GM18861 (cell line): Measurements from ENCODE around the gene PXN.
"Not testable (repeated sequence)": the region's sequence is repeated elsewhere in the genome, so short reads cannot be mapped to it uniquely, and the experiment has no call there.

Experiments used
- ATAC-seq: cut with Tn5 transposase; IDR thresholded peaks from one replicate; pipeline ENCODE4 v1.9.1; 2021; ENCODE audit not compliant: unreplicated experiment

PXN gene

DNA sequence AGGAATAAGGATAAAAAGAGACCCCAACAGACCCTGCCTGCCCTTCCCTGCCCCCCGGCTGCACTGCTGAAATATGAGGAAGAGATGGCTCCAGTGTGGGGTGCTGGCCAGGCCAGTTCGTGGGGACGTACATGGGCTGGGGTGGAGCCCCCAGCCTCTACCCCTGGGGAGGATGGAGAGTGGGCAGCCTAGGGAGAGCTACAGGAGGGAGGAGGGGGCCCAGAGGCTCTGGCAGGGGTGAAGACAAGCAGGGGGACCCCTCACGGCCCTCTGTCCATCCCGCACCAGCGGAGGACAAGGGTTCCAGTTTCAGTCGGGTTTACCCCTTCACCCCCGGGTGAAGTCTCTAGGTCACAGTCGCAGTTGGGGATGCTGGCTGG is 53.6 kb downstream of the PXN start:
- ATAC-seq, result no peak

DNA sequence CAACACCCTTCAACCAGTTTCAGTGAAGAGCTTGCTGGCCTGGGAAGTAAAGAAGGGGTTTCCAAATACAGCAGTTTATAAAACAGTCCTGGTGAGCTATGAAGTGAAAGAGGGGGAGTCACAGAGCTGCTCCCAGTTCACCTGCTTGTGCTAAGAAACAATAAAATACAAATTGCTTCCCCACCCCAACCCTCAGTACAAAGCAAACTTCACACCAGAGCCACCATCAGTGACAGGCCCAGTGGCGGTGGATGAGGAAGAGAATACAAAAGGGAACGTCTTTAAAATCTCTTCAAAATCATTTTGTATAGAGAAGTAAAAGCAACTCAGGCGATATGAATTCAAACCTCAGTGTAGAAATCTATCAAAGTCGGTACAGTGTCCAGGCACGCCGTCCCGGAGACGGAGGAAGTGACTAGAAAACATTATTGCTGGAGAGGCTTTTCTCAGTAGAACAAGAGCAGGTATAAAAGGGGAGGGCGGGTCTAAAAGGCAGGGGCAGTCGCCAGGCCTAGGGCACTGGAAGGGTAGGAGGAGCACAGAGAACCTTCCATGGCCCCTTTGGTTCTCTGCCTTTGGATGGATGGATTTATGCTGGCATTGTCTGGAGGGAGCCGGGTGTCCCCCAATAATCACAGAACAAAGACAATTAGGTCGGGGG is 54.2 kb downstream of the PXN start:
- no peak for ATAC-seq

DNA sequence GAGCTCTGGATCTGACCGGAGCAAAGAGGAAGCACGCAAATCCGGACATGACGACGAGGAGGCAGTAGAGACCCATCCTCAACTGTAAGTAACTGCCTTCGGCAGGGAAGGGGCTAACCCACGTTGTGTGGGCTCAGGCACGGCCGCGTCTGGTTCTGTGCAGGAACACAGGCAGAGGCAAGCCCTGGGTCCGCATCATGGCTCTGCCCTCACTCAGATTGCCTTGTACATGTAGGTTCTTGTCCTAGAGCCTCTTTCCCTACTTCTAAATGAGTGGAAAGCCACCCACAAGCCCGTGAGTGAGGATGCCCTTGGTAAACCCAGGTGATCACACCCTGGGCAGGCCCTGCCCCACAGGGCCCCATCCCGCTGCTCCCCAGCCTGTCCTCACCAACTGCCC is 55.7 kb downstream of the PXN start:
- ATAC-seq, result no peak

DNA sequence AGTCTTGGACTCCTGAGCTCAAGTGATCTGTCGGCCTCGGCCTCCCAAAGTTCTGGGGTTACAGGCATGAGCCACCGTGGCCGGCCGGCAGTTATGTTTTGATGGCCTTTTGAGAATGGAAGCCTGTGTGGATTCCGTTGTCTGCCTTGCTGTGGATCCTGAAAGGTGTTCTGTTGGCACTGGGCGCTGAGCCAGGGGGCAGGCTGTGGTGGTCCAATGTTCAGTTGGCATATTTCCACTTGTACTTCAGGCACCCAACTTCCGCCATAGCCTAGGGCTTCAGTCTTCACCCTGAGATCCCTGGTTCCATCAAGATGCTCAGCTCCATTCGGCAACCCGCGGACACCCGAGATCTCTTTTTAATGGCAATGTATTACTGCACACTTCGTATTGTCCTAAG is 58.3 kb downstream of the PXN start:
- ATAC-seq, result no peak

DNA sequence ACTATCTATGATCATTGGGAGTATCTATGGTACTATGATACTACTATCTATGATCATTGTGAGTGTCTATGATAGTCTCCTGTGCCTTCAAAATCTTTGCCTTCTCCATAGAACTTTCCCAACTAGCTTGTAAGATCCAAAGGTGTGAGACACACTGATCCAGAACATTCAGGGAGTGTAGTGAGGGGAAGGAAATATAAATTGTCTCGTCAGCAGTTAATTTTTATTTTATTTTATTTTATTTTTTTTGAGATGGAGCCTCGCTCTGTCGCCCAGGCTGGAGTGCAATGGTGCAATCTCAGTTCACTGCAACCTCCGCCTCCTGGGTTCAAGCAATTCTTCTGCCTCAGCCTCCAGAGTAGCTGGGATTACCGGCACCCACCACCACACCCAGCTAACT is 58.7 kb downstream of the PXN start:
- not testable (repeated sequence) for ATAC-seq

DNA sequence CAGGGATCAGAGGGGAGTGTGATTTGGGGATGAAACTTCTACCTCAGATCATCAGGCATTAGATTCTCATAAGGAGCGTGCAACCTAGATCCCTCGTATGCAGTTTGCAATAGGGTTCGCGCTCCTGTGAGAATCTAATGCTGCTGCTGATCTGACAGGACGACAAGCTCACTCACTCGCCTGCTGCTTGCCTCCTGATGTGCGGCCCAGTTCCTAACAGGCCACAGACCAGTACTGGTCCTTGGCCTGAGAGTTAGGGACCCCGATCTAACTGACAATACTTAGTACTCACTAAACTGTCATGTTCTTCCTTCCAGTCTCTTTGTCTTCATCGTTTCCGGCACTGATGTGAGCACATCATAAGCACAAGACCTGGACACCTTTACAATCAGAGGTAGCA is 59.3 kb downstream of the PXN start:
- ATAC-seq, result no peak

DNA sequence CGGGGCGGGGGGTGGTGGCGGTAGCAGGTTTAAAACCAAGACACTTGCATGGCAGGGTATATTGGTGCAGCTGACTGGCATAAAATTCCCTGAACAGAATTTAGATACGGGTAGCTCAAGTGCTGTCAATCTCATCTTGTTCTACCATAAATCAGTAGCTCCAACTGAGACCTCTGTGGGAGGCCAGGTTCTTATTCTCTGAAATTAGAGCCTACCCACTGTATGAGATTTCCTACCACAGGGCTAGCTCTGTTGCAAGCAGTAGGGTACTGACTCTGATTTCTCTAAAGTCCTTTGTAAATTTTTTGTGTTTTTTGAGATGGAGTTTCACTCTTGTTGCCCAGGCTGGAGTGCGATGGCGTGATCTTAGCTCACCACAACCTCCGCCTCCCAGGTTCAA is 61.4 kb downstream of the PXN start:
- ATAC-seq, result no peak

DNA sequence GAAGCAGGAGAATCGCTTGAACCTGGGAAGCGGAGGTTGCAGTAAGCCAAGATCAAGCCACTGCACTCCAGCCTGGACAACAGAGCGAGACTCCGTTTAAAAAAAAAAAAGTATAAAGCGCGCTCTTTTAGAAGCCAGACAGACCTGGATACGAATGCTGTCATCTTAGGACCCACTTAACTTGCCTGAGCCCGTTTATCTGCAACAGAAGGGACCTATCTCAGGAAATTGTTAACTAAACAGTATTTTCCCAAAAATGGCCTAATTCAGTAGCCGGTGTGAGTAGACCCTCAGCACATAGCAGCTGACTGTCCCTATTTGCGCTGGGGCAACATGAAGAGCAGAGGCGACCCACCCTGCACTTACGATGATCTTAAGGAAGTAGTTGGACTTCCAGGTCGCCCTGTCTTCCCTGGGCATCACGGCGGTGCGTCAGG is 65.1 kb downstream of the PXN start:
- no peak for ATAC-seq

DNA sequence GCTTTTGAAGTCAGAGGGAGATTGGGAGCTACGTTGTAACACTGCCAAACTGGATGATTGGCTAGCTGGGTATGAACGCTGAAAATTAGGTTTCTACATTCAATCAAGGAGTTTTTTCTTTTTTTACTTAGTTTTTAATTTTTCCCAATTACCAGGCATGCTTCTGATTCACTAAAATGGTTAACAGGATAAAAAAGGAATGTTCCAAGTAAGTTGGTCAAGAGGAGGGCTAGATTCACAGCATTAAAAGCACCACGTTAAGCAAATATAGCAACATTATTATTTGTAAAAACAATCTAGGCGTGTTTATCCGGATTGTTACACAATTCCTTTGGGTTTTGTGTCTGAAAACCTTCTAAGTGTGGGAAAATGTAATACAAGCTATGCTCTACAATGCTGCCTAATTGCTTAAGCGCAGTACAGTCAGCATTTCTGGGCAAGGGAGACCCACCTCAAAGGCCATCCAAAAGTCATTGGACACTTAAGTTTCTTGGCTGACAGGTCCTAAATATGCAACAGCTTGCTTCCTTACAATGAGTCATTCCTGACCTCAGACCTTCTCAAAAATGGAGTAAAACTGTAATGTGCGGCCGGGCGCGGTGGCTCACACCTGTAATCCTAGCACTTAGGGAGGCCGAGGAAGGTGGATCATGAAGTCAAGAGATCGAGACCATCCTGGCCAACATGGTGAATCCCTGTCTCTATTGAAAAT is 65.8 kb downstream of the PXN start:
- ATAC-seq, result no peak

DNA sequence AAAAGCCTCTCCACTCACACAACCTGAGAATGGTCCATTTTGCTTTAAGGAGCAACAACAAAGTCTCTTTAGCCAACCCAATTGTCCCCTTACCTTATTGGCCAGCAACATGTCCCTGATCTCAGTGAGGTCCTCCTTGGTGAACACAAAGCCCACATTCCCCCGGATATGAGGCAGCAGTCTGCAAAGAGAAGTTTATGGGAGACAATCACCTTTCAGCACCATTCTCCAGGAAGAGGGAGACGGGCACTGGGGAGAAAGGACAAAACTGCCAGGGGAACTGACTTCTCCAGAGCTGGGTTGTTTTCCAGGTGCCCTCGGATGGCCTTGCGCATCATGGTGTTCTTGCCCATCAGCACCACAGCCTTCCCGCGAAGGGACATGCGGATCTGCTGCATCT is 66.5 kb downstream of the PXN start:
- no peak for ATAC-seq

DNA sequence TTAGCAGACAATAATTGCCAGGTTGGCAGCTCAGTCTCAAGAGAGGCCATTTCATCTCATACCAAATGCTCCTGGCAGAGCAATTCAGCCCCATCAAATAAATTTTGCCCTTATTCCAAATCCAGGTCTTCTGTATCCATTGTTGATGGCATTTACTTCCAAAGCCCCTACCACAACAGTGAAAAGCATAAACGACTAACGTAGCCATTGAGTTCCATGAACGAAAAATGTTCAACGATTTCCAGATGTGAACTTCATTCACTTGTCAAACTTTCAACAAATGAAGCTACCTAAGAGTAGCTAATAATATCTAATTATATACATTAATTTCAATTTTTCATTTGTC is 68.0 kb downstream of the PXN start:
- ATAC-seq, result no peak

DNA sequence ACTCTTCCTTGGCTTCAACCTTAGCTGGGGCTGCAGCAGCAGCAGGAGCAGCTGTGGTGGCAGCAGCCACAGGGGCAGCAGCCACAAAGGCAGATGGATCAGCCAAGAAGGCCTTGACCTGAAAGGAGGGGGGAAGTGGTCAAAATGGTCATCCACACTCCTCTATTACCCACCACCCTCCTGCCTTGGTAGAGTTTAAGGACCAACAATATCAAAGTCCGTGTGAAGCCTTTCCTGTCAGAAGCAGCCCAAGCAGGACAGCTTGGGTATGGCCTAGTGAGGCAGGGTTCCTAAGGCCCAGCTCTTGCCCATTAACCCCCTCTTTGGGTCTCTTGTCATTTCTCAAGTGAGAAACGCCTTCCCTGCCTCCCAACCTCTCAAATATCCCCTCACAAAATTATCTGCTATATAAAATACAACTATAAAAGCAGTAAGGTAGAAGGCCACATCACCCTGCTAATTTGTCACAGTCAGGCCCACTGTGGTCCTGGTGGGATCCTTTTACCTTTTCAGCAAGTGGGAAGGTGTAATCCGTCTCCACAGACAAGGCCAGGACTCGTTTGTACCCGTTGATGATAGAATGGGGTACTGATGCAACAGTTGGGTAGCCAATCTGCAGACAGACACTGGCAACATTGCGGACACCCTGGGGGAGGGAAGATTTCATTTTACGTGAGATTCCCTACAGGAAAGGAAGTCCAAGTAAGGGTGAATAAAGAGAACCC is 68.6 kb downstream of the PXN start:
- not testable (repeated sequence) for ATAC-seq

DNA sequence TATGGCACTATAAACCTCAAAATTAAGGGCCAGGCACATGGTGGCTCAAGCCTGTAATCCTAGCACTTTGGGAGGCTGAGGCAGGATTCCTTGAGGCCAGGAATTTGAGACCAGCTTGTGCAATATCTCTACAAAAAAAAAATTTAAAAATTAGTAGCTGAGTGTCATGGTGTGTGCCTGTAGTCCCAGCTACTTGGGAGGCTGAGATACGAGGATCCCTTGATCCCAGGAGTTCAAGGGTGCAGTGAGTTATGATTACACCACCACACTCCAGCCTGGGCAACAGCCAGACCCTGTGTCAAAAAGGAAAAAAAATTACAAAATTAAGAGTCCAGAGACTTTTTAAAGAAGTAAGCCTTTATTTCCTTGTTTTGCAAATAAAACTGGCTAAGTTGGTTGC is 69.2 kb downstream of the PXN start:
- no peak for ATAC-seq

DNA sequence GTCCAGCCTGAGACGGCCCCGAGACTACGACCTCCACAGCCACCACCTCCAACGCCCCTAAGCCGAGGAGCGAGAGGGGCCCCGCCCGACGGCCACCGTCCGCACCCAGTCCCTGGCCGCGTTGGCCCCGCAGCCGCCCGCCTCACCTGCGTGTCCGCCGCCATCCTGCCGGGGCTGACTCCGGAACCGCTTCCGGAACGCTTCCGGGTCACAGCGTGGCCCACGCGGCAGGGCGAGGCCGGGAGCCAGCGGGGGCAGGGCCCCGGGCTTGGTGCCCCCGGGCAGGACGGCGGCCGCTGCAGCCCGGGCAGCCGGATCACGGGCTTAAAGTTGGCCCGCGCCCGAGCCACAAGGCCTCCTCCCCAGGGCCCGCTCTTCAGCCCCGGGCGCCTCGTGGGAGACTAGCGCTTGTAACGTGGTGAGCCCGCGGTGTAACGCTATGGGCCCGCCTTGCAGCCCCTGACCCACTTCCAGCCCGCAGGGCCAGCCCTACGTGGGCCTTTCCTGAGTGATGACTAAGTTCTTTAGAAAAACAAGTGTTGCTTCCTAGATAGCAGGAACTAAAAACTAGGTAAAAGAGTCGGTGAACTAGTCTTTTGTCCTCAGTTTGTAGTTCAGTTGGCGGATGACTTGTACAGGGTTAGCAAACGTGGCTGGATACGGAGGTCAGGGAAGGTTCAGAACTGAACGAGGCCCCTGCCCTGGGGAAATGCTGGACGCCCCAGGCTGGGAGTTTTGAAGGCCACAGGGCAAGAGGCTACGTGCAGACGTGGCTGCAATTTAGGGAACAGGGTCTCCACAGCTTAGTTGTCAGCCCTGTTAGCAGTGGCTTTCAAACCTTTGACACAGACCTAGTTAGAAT is 70.8 kb downstream of the PXN start, which contains the start of gene GCN1:
Gene GCN1, minus strand, starts transcription at position 182 of the 862 bp plus-strand sequence. Its CDS starts 18 bp downstream, at position 164.
- ATAC-seq, result peak; percentile 63

DNA sequence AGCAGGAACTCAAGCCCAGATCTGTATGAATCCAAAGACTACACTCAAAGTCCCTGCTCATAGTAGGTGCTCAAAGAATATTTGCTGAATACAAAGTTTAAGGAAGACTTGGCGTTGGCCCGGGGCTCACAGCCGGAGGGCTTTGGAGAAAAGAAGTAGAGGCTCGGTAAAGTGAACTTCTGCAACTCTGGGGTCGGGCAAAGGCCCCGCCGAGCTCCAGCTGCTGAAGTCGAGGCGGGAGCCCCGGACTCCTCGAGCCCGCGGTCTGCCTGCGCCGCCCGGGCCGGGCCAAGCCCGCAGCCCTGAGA is 71.3 kb downstream of the PXN start:
- no peak for ATAC-seq

DNA sequence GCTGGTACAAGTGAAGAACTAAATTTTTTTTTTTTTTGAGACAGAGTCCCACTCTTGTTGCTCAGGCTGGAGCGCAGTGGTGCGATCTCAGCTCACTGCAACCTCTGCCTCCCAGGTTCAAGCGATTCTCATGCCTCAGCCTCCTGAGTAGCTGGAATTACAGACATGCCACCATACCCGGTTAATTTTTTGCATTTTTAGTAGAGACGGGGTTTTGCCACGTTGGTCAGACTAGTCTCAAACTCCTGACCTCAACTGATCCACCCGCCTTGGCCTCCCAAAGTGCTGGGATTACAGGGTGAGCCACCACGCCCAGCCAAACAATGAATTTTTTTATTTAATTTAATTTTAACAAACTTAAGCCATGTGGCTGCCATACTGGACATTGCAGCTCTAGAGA is 72.2 kb downstream of the PXN start:
- ATAC-seq, result not testable (repeated sequence)

DNA sequence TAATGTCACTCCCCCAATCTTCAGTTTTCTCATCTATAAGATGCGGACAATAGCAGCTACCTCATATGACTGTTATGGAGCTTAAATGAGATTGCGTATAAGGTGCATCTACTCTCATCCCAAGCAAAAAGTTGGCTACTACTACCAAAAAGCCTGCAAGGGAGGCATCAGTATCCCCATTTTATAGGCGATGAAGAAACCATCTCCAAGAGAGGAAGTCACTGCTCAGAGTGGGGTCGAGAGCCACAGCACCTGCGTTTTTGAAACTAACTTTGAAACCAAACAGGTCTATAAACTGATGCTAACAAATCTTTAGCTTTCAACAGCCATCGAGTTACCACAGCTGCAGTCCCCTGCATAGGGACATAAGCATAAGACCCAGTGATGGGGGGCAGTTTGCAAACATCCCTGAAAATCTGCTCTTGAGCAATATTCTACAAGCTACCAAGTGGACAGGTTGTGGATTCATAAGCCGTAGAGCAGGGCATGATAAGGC is 74.5 kb downstream of the PXN start:
- no peak for ATAC-seq

DNA sequence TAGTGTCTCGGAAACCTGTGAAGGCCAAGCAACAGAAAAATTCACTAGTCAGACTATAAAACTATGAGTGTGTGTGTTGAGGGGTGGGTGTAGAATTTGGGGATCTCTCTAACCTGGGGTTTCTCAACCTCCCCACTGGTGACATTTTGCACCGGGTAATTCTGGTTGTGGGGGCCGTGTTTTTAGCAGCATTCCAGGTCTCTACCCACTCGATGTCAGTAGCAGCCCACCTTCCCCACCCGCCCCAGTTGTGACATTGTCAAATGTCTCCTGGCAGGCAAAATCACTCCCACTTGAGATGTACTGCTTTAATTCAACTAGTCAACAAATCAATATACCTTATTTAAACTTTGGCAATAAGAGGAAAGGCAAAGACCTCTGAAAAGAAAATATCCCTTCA is 75.1 kb downstream of the PXN start:
- ATAC-seq, result no peak

DNA sequence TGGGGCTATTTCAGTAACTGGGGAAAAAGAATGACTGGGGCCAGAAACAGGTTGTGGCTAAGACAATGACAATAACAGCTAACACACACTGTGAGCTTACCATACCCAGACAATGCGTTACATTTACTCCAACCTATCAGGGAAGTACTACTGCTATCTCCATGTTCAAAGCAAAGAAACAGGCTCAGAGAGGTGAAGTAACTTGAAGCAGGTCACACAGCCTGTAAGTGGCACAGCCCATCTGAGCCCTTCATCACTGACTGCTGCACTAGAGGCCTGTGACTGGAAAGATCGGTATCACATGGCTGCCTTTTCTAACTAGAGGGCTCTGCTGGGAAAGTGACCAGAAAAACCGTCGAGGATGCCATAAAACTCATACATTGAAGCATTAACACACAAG is 78.9 kb downstream of the PXN start:
- no peak for ATAC-seq

DNA sequence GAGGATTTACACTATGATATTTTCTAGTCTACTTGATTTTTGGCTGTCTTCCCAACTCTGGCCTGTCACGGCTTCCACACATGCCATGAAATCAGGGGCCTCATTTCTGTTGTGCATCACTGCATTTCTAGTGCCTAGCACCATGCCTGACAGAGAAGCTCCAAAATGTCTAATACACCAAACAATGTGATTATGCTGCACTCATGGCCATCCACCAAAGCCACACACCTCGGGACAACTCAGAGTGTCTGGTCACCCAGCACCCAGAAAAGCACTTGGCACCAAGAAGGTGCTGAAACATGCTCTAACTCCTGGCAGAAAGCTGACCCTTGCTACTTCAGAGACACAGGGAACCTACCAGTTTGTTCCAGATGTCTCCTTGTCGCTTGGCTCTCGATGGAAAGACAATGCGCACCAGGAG is 82.3 kb downstream of the PXN start:
- no peak for ATAC-seq

DNA sequence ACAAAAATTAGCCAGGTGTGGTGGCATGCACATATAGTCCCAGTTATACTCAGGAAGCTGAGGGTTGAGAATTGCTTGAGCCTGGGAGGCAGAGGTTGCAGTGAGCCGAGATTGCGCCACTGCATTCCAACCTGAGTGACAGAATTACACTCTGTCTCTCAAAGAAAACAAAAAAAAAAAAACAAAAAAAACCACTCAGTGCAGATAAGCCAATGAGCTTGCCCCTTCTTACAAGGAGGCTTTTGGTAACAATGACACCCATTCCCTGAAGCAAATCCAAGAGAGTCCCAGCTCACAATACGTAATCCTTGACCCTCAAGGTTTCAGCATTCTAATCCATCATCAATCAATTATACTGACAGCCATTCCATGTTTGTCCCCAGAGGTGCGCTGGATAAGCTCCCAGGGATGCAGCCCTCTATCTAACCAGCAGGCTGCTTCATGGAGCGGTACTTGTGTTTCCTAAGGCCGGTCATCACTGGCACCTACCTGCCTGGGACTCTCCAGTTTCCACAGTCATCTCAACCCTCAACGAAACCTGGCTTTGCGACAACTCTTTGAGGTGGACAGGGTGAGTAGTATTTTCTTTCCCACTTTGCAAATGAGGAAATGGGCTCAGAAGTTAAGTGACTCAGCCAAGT is 83.4 kb downstream of the PXN start:
- no peak for ATAC-seq
